Measurements from ENCODE around the gene CCDC158.
A peak's percentile ranks its signal among the peaks of the same experiment; 100 is the strongest.
"Not testable (repeated sequence)": the region's sequence is repeated elsewhere in the genome, so short reads cannot be mapped to it uniquely, and the experiment has no call there.

CCDC158 gene

GRCh38 chr4:76430519-76431388 lies 9.8 kb upstream of the CCDC158 start:
- DNase-seq (ENCODE audit: low read depth in 1 of 2, low spot score in 1 of 2) = no peak

- DNase-seq (ENCODE audit: low read depth in 1 of 2, low spot score in 1 of 2) = no peak
These were observed 8.7 kb upstream of the CCDC158 start for GRCh38 chr4:76429636-76430035.

GRCh38 chr4:76426272-76426671 lies 5.3 kb upstream of the CCDC158 start:
- no peak for DNase-seq (ENCODE audit: low read depth in 1 of 2, low spot score in 1 of 2)

GRCh38 chr4:76423159-76423558 lies 2.2 kb upstream of the CCDC158 start:
- not testable (repeated sequence) for DNase-seq (ENCODE audit: low read depth in 1 of 2, low spot score in 1 of 2)

GRCh38 chr4:76420188-76420761 lies 666 bp downstream of the CCDC158 start:
- DNase-seq (ENCODE audit: low read depth in 1 of 2, low spot score in 1 of 2) = no peak

GRCh38 chr4:76410636-76411035 lies 10.3 kb downstream of the CCDC158 start:
- DNase-seq (ENCODE audit: low read depth in 1 of 2, low spot score in 1 of 2) = no peak

GRCh38 chr4:76407440-76408119 lies 13.4 kb downstream of the CCDC158 start:
- no peak for DNase-seq (ENCODE audit: low read depth in 1 of 2, low spot score in 1 of 2)

GRCh38 chr4:76406081-76406480 lies 14.9 kb downstream of the CCDC158 start:
- no peak for DNase-seq (ENCODE audit: low read depth in 1 of 2, low spot score in 1 of 2)

GRCh38 chr4:76401654-76402053 lies 19.3 kb downstream of the CCDC158 start:
- no peak for DNase-seq (ENCODE audit: low read depth in 1 of 2, low spot score in 1 of 2)

GRCh38 chr4:76388160-76388908 lies 32.6 kb downstream of the CCDC158 start:
- no peak for DNase-seq (ENCODE audit: low read depth in 1 of 2, low spot score in 1 of 2)

GRCh38 chr4:76386566-76387305 lies 34.2 kb downstream of the CCDC158 start:
- DNase-seq (ENCODE audit: low read depth in 1 of 2, low spot score in 1 of 2) = no peak

GRCh38 chr4:76385974-76386373 lies 35.0 kb downstream of the CCDC158 start:
- DNase-seq (ENCODE audit: low read depth in 1 of 2, low spot score in 1 of 2) = no peak

GRCh38 chr4:76384052-76384451 lies 36.9 kb downstream of the CCDC158 start:
- no peak for DNase-seq (ENCODE audit: low read depth in 1 of 2, low spot score in 1 of 2)

- DNase-seq (ENCODE audit: low read depth in 1 of 2, low spot score in 1 of 2) = no peak
These were observed 37.9 kb downstream of the CCDC158 start for GRCh38 chr4:76383001-76383400.

GRCh38 chr4:76381986-76382385 lies 39.0 kb downstream of the CCDC158 start:
- DNase-seq (ENCODE audit: low read depth in 1 of 2, low spot score in 1 of 2) = no peak

GRCh38 chr4:76380561-76380960 lies 40.4 kb downstream of the CCDC158 start:
- no peak for DNase-seq (ENCODE audit: low read depth in 1 of 2, low spot score in 1 of 2)

- peak in 1 of 2 donors; percentile 16 for DNase-seq (ENCODE audit: low read depth in 1 of 2, low spot score in 1 of 2)
These were observed 43.0 kb downstream of the CCDC158 start for GRCh38 chr4:76377911-76378310.

- DNase-seq (ENCODE audit: low read depth in 1 of 2, low spot score in 1 of 2) = no peak
These were observed 43.5 kb downstream of the CCDC158 start for GRCh38 chr4:76377481-76377901.

- no peak for DNase-seq (ENCODE audit: low read depth in 1 of 2, low spot score in 1 of 2)
These were observed 44.4 kb downstream of the CCDC158 start for GRCh38 chr4:76376534-76376933.

- DNase-seq (ENCODE audit: low read depth in 1 of 2, low spot score in 1 of 2) = no peak
These were observed 45.2 kb downstream of the CCDC158 start for GRCh38 chr4:76375703-76376102.

- no peak for DNase-seq (ENCODE audit: low read depth in 1 of 2, low spot score in 1 of 2)
These were observed 46.1 kb downstream of the CCDC158 start for GRCh38 chr4:76374798-76375197.
